HEK293 (cell line): ENCODE data around the gene GPC2.

Experiments used
- CTCF ChIA-PET: fragments of 350-600 bp; formaldehyde crosslinking; extraction: SDS; loops from one replicate; lab custom pipeline; 2021; ENCODE audit warnings: antibody characterized with exemption; lab: Yijun Ruan, JAX
- POLR2A ChIA-PET: fragments of 300-600 bp; formaldehyde crosslinking; extraction: SDS; loops from one replicate; lab custom pipeline; 2020; ENCODE audit warnings: antibody characterized with exemption, inconsistent platforms; lab: Yijun Ruan, JAX
- H3K27ac ChIP-seq: fragments of 200-500 bp; sonication (Bioruptor generic); 2 replicates; pipeline ENCODE4 v1.5.1; 2014; ENCODE audit warnings: low read depth, low read length, control low read depth, inconsistent platforms; ENCODE audit errors: extremely low read depth
- H3K36me3 ChIP-seq, 2 experiments: fragments of 200-500 bp in 1 of 2; sonication (Bioruptor generic) in 1 of 2; 1 replicate in 1 of 2; 2 replicates in 1 of 2; pipeline ENCODE4 v1.5.1; 2014 to 2017; ENCODE audit warnings: inconsistent platforms in 2 of 2, low read length in 2 of 2; ENCODE audit not compliant: control insufficient read depth in 2 of 2, insufficient read depth in 1 of 2
- H3K4me1 ChIP-seq: fragments of 200-500 bp; sonication (Bioruptor generic); 2 replicates; pipeline ENCODE4 v1.5.1; 2014; ENCODE audit warnings: mild to moderate bottlenecking, low read length, inconsistent platforms; ENCODE audit not compliant: control insufficient read depth, insufficient read depth
- H3K4me3 ChIP-seq: 2 replicates; pipeline ENCODE4 v1.5.1; 2011; ENCODE audit warnings: low read depth, mild to moderate bottlenecking, control low read depth, low read length, moderate library complexity
- H3K9me3 ChIP-seq: fragments of 200-500 bp; sonication (Bioruptor generic); 2 replicates; pipeline ENCODE4 v1.5.1; 2014; ENCODE audit warnings: low read depth, low read length, inconsistent platforms; ENCODE audit not compliant: control insufficient read depth, insufficient read depth
- CTCF ChIP-seq: fragments of 450-650 bp; formaldehyde crosslinking; IDR thresholded peaks from 2 replicates; pipeline ENCODE4 v1.5.1; 2016; ENCODE audit warnings: missing biosample characterization, missing genetic modification characterization
- PRDM1 ChIP-seq: fragments of 450-650 bp; formaldehyde crosslinking; IDR thresholded peaks from 2 replicates; pipeline ENCODE4; 2016; ENCODE audit warnings: missing biosample characterization, missing genetic modification characterization
- PRDM4 ChIP-seq: fragments of 450-650 bp; formaldehyde crosslinking; IDR thresholded peaks from 2 replicates; pipeline ENCODE4 v1.5.1; 2017; ENCODE audit warnings: missing biosample characterization, missing genetic modification characterization
- ZNF133 ChIP-seq: fragments of 450-650 bp; formaldehyde crosslinking; IDR thresholded peaks from 2 replicates; pipeline ENCODE4 v1.5.1; 2016; ENCODE audit warnings: missing biosample characterization, missing genetic modification characterization
- ZNF140 ChIP-seq: fragments of 450-650 bp; formaldehyde crosslinking; IDR thresholded peaks from 2 replicates; pipeline ENCODE4 v1.5.1; 2016; ENCODE audit warnings: missing biosample characterization, missing genetic modification characterization
- ZNF18 ChIP-seq: fragments of 450-650 bp; formaldehyde crosslinking; IDR thresholded peaks from 2 replicates; pipeline ENCODE4 v1.5.1; 2016; ENCODE audit warnings: missing biosample characterization, missing genetic modification characterization
- ZNF23 ChIP-seq: fragments of 450-650 bp; formaldehyde crosslinking; IDR thresholded peaks from 2 replicates; pipeline ENCODE4 v1.5.1; 2016; ENCODE audit warnings: missing biosample characterization, missing genetic modification characterization, borderline replicate concordance
- ZNF362 ChIP-seq: fragments of 450-650 bp; formaldehyde crosslinking; IDR thresholded peaks from 2 replicates; pipeline ENCODE4 v1.5.1; 2016; ENCODE audit warnings: missing biosample characterization, missing genetic modification characterization
- ZNF561 ChIP-seq: fragments of 450-650 bp; IDR thresholded peaks from 2 replicates; pipeline ENCODE4 v1.5.1; 2018; ENCODE audit warnings: missing biosample characterization, missing genetic modification characterization, borderline replicate concordance
- ZNF600 ChIP-seq: fragments of 450-650 bp; formaldehyde crosslinking; IDR thresholded peaks from 2 replicates; pipeline ENCODE4 v1.5.1; 2016; ENCODE audit warnings: missing biosample characterization, missing genetic modification characterization
- ZNF610 ChIP-seq: fragments of 450-650 bp; formaldehyde crosslinking; IDR thresholded peaks from 2 replicates; pipeline ENCODE4 v1.5.1; 2016; ENCODE audit warnings: missing biosample characterization, missing genetic modification characterization, borderline replicate concordance
- ZNF629 ChIP-seq: fragments of 450-650 bp; formaldehyde crosslinking; IDR thresholded peaks from 2 replicates; pipeline ENCODE4 v1.5.1; 2017; ENCODE audit warnings: missing biosample characterization, missing genetic modification characterization
- ZNF654 ChIP-seq: fragments of 450-650 bp; formaldehyde crosslinking; IDR thresholded peaks from 2 replicates; pipeline ENCODE4 v1.5.1; 2016; ENCODE audit warnings: low read depth, missing biosample characterization, missing genetic modification characterization
- ZNF660 ChIP-seq: fragments of 450-650 bp; IDR thresholded peaks from 2 replicates; pipeline ENCODE4 v1.5.1; 2018; ENCODE audit warnings: missing biosample characterization, mild to moderate bottlenecking, missing genetic modification characterization
- ZNF785 ChIP-seq: fragments of 450-650 bp; formaldehyde crosslinking; IDR thresholded peaks from 2 replicates; pipeline ENCODE4 v1.5.1; 2016; ENCODE audit warnings: missing biosample characterization, missing genetic modification characterization

GPC2 gene

GRCh38 chr7:100191775-100192174 is 14.6 kb upstream of the GPC2 start:
- Histone ChIP-seq H3K36me3 (no peaks in the 10 kb centered on the region), H3K9me3 (no peaks in the 10 kb centered on the region)
- POLR2A ChIA-PET = no interaction called here
- TF ChIP-seq ZNF785 (tag by site-specific recombination) (no peak), PRDM1 (tag by site-specific recombination) (0 out of 2 replicates have a peak, but pooled peaks have one; percentile 20)
- TF ChIP-seq, all 188 proteins: peak for 1
- H3K4me3 ChIP-seq = no peak overlapping the region
- CTCF ChIA-PET = interaction anchor here (0.9 kb wide), 1 partner anchor 14 kb away, joined by 5 read pairs; the partner anchor contains the start of genes GPC2 and STAG3
- H3K4me1 ChIP-seq = no peaks in the 10 kb centered on the region
- H3K27ac ChIP-seq = no peak overlapping the region

GRCh38 chr7:100190048-100190711 is 13.0 kb upstream of the GPC2 start:
- ChIA-PET POLR2A (no interaction called here), CTCF (interaction anchor here (0.6 to 3.1 kb wide), 15 partner anchors 8 to 178 kb away, joined by 3 to 22 read pairs (median 5); no protein-coding TSS in a partner anchor)

GRCh38 chr7:100189061-100189460 is 11.9 kb upstream of the GPC2 start:
- peak; percentile 12; the same call in 1 of the 2 replicates for TF ChIP-seq CTCF (tag by site-specific recombination)
- TF ChIP-seq ZNF600 (tag by site-specific recombination) = no peak
- no peak for TF ChIP-seq ZNF140 (tag by site-specific recombination)

More at GRCh38 chr7:100190048-100190711, 13.0 kb upstream of the GPC2 start:
- Histone ChIP-seq H3K4me1 (no peaks in the 10 kb centered on the region), H3K4me3 (no peak overlapping the region), H3K36me3 (no peaks in the 10 kb centered on the region), H3K27ac (no peak overlapping the region), H3K9me3 (no peaks in the 10 kb centered on the region)
- TF ChIP-seq ZNF654 (tag by site-specific recombination) (peak; percentile 33), PRDM4 (peak; percentile 20; the same call in 1 of the 2 replicates), ZNF362 (tag by site-specific recombination) (no peak), ZNF660 (tag by site-specific recombination) (peak; percentile 74; the same call in 1 of the 2 replicates)

GRCh38 chr7:100185726-100186125 is 8.5 kb upstream of the GPC2 start:
- no peak overlapping the region for H3K4me3 ChIP-seq
- ChIA-PET POLR2A (no interaction called here), CTCF (interaction anchor here (0.6 to 2.4 kb wide), 4 partner anchors 10 to 214 kb away, joined by 3 to 12 read pairs (median 4); no protein-coding TSS in a partner anchor)
- no peaks in the 10 kb centered on the region for H3K36me3 ChIP-seq
- H3K9me3 ChIP-seq = no peaks in the 10 kb centered on the region
- no peak overlapping the region for H3K27ac ChIP-seq
- H3K4me1 ChIP-seq = no peaks in the 10 kb centered on the region
- no peak for TF ChIP-seq ZNF561 (tag by site-specific recombination)
- no peak for TF ChIP-seq ZNF133 (tag by site-specific recombination)
- no peak for TF ChIP-seq ZNF362 (tag by site-specific recombination)
- TF ChIP-seq ZNF629 (tag by site-specific recombination) = no peak
- no peak for TF ChIP-seq ZNF18 (tag by site-specific recombination)
- no peak for TF ChIP-seq ZNF23 (tag by site-specific recombination)
- TF ChIP-seq ZNF610 = no peak

More at GRCh38 chr7:100189061-100189460, 11.9 kb upstream of the GPC2 start:
- CTCF ChIA-PET = interaction anchor here (0.7 to 3.1 kb wide), 10 partner anchors 16 to 179 kb away, joined by 3 to 22 read pairs (median 5); partner anchors contain the start of gene GAL3ST4
- Histone ChIP-seq H3K27ac (no peak overlapping the region), H3K36me3 (no peaks in the 10 kb centered on the region), H3K4me1 (no peaks in the 10 kb centered on the region), H3K4me3 (no peak overlapping the region), H3K9me3 (no peaks in the 10 kb centered on the region)
- POLR2A ChIA-PET = interaction anchor here (0.5 kb wide), 1 partner anchor 55 kb away, joined by 4 read pairs; no protein-coding TSS in a partner anchor
